Type B pancreatic cell (in vitro differentiated cells): ENCODE results near the gene ANK2. TPM values are rescaled to one million over a fixed set of nuclear protein-coding genes. Genes with fewer than 3 reads are reported as not detected.

Source experiments
- DNase-seq: peaks from one replicate; pipeline ENCODE4 v3.0.0; 2021; ENCODE audit warnings: mixed read lengths; ENCODE audit not compliant: unreplicated experiment; ENCODE audit errors: extremely low spot score
- H3K27ac Mint-ChIP-seq: 2 replicates; pipeline ENCODE4 v1.8.0; 2021; ENCODE audit warnings: mild to moderate bottlenecking, mixed read lengths
- H3K27me3 Mint-ChIP-seq: 2 replicates; pipeline ENCODE4 v1.8.0; 2021; ENCODE audit warnings: mixed read lengths
- H3K36me3 Mint-ChIP-seq: 2 replicates; pipeline ENCODE4 v1.8.0; 2021; ENCODE audit warnings: mixed read lengths
- H3K4me1 Mint-ChIP-seq: one replicate; pipeline ENCODE4 v1.8.0; 2021; ENCODE audit warnings: mixed read lengths; ENCODE audit not compliant: unreplicated experiment
- H3K4me3 Mint-ChIP-seq: 2 replicates; pipeline ENCODE4 v1.8.0; 2021; ENCODE audit warnings: mild to moderate bottlenecking, mixed read lengths
- H3K9me3 Mint-ChIP-seq: 2 replicates; pipeline ENCODE4 v1.8.0; 2021; ENCODE audit warnings: mixed read lengths
- total RNA-seq: library from RNA; stranded (reverse); gene quantifications from 2 replicates; pipeline ENCODE4 v1.2.1, GENCODE V29; 2021; ENCODE audit warnings: low replicate concordance
- TF ChIP-seq, protein P1 (sequence below): fragments of 200-600 bp; sonication (generic); conservative IDR thresholded peaks from 2 replicates; pipeline ENCODE4 v1.5.0; 2021; ENCODE audit warnings: antibody characterized with exemption, mild to moderate bottlenecking

ANK2 gene
- total RNA-seq, 1 donor from 2014 or later = 27.7 TPM

- no peak for DNase-seq
- H3K4me1 Mint-ChIP-seq = peaks cover 14% of the 10 kb centered on the region
- H3K9me3 Mint-ChIP-seq = no peaks in the 10 kb centered on the region
- H3K4me3 Mint-ChIP-seq = no peak overlapping the region
- H3K27ac Mint-ChIP-seq = no peak overlapping the region
- TF ChIP-seq, protein P1, sequence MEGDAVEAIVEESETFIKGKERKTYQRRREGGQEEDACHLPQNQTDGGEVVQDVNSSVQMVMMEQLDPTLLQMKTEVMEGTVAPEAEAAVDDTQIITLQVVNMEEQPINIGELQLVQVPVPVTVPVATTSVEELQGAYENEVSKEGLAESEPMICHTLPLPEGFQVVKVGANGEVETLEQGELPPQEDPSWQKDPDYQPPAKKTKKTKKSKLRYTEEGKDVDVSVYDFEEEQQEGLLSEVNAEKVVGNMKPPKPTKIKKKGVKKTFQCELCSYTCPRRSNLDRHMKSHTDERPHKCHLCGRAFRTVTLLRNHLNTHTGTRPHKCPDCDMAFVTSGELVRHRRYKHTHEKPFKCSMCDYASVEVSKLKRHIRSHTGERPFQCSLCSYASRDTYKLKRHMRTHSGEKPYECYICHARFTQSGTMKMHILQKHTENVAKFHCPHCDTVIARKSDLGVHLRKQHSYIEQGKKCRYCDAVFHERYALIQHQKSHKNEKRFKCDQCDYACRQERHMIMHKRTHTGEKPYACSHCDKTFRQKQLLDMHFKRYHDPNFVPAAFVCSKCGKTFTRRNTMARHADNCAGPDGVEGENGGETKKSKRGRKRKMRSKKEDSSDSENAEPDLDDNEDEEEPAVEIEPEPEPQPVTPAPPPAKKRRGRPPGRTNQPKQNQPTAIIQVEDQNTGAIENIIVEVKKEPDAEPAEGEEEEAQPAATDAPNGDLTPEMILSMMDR = no peak
- no peaks in the 10 kb centered on the region for H3K36me3 Mint-ChIP-seq
- H3K27me3 Mint-ChIP-seq = no peaks in the 10 kb centered on the region
Observed at GRCh38 chr4:113288696-113289095, 239.2 kb downstream of the ANK2 start.

GRCh38 chr4:113289766-113290165 is 240.3 kb downstream of the ANK2 start:
- H3K4me1 Mint-ChIP-seq = peaks cover 14% of the 10 kb centered on the region
- no peaks in the 10 kb centered on the region for H3K27me3 Mint-ChIP-seq
- TF ChIP-seq, protein P1 = no peak
- DNase-seq = no peak
- no peak overlapping the region for H3K4me3 Mint-ChIP-seq
- no peaks in the 10 kb centered on the region for H3K36me3 Mint-ChIP-seq
- H3K9me3 Mint-ChIP-seq = no peaks in the 10 kb centered on the region
- no peak overlapping the region for H3K27ac Mint-ChIP-seq

DNA sequence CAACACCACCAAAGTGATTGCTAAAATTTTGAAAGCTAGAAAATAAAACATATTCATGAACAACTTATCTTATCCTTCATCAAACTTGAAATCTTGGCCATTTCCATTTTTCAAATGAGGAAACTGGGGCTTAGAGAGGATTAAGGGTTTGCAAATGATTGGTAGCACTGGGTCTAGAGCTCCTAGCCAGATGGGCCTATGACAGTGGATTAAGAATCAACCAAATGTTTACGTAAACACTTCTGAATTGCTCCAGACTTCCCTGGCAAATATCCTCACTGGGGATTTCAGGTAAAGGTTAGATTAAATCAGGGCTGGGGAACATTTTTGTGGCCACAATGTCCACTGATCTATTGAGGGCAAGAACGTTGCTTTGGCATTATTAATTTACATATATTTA is 241.2 kb downstream of the ANK2 start:
- Mint-ChIP-seq H3K9me3 (no peaks in the 10 kb centered on the region), H3K36me3 (no peaks in the 10 kb centered on the region), H3K4me3 (no peak overlapping the region), H3K4me1 (peaks cover 14% of the 10 kb centered on the region), H3K27me3 (no peaks in the 10 kb centered on the region), H3K27ac (no peak overlapping the region)
- no peak for DNase-seq
- TF ChIP-seq, protein P1 = no peak

DNA sequence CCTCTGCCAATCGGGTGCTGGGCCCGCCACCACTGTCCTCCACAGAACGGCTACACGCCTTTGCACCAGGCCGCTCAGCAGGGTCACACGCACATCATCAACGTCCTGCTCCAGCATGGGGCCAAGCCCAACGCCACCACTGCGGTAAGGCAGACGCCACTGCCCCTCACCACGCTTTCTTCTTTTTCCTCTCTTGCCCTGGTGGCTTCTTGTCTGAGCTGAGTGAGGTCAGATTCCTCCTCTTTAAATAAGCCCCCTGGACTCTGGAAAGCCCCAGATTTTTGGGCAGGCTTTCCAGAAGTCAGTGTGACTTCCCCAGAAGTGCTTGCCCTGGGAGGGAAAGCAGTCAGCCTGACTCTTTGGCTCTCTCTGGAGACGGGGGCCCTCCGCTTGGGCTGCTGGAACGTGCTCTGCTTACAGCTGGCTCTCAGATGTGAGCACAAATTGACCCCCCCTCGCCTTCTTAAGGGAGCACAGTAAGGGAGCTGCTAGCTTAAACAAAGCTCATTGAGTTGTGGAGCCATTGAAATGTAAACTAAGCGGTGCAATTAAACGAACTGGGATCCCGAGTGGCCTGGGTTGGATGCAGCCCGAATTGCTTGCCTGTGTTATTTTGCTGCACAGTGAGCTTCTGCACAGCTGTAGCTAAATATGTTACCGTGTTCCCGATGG is 243.1 kb downstream of the ANK2 start:
- Mint-ChIP-seq H3K4me3 (peak overlapping the region; percentile 67), H3K27ac (peak overlapping the region; percentile 36), H3K4me1 (peaks cover 14% of the 10 kb centered on the region), H3K27me3 (no peaks in the 10 kb centered on the region), H3K9me3 (no peaks in the 10 kb centered on the region), H3K36me3 (no peaks in the 10 kb centered on the region)
- DNase-seq = no peak
- TF ChIP-seq, protein P1 = no peak

GRCh38 chr4:113293043-113293560 is 243.6 kb downstream of the ANK2 start:
- TF ChIP-seq, protein P1 = no peak
- H3K9me3 Mint-ChIP-seq = no peaks in the 10 kb centered on the region
- H3K27ac Mint-ChIP-seq = peak overlapping the region; percentile 36
- H3K36me3 Mint-ChIP-seq = no peaks in the 10 kb centered on the region
- peaks cover 14% of the 10 kb centered on the region for H3K4me1 Mint-ChIP-seq
- no peaks in the 10 kb centered on the region for H3K27me3 Mint-ChIP-seq
- H3K4me3 Mint-ChIP-seq = peak overlapping the region; percentile 67
- DNase-seq = no peak
